ENCODE results near the gene AUH.

The AUH gene

GRCh38 chr9:91241909-91242308 lies 119.8 kb downstream of the AUH start:
- TF ChIP-seq CTCF (IDR thresholded peaks at IDR 0.05) (no peak), ZFX (IDR thresholded peaks at IDR 0.05; ENCODE audit: borderline replicate concordance) (no peak)
- no peak overlapping the region for H3K27ac ChIP-seq

GRCh38 chr9:91240596-91241165 lies 121.0 kb downstream of the AUH start:
- no peak for TF ChIP-seq CTCF (IDR thresholded peaks at IDR 0.05)
- TF ChIP-seq ZFX (IDR thresholded peaks at IDR 0.05; ENCODE audit: borderline replicate concordance): no peak
- no peak overlapping the region for H3K27ac ChIP-seq

GRCh38 chr9:91239367-91240111 lies 122.2 kb downstream of the AUH start:
- H3K27ac ChIP-seq: no peak overlapping the region
- no peak for TF ChIP-seq ZFX (IDR thresholded peaks at IDR 0.05; ENCODE audit: borderline replicate concordance)
- TF ChIP-seq CTCF (IDR thresholded peaks at IDR 0.05): no peak

GRCh38 chr9:91234523-91234922 lies 127.2 kb downstream of the AUH start:
- no peak for TF ChIP-seq ZFX (IDR thresholded peaks at IDR 0.05; ENCODE audit: borderline replicate concordance)
- TF ChIP-seq CTCF (IDR thresholded peaks at IDR 0.05): no peak
- H3K27ac ChIP-seq: no peak overlapping the region

GRCh38 chr9:91231619-91232018 lies 130.1 kb downstream of the AUH start:
- TF ChIP-seq ZFX (IDR thresholded peaks at IDR 0.05; ENCODE audit: borderline replicate concordance): no peak
- no peak for TF ChIP-seq CTCF (IDR thresholded peaks at IDR 0.05)
- no peak overlapping the region for H3K27ac ChIP-seq

GRCh38 chr9:91223000-91223399 lies 138.7 kb downstream of the AUH start:
- H3K27ac ChIP-seq: no peak overlapping the region
- TF ChIP-seq CTCF (IDR thresholded peaks at IDR 0.05) (no peak), ZFX (IDR thresholded peaks at IDR 0.05; ENCODE audit: borderline replicate concordance) (no peak)

GRCh38 chr9:91222457-91222856 lies 139.3 kb downstream of the AUH start:
- no peak for TF ChIP-seq CTCF (IDR thresholded peaks at IDR 0.05)
- TF ChIP-seq ZFX (IDR thresholded peaks at IDR 0.05; ENCODE audit: borderline replicate concordance): no peak
- no peak overlapping the region for H3K27ac ChIP-seq

Measured in 22Rv1 (cell line).